IPS-NIHi7 (cell line): Measurements from ENCODE around the gene ERO1A.

Experiments used
- DNase-seq: peaks from one replicate; pipeline ENCODE4 v3.0.0; 2012; ENCODE audit warnings: mixed read lengths; ENCODE audit errors: extremely low spot score

Gene ERO1A

DNA sequence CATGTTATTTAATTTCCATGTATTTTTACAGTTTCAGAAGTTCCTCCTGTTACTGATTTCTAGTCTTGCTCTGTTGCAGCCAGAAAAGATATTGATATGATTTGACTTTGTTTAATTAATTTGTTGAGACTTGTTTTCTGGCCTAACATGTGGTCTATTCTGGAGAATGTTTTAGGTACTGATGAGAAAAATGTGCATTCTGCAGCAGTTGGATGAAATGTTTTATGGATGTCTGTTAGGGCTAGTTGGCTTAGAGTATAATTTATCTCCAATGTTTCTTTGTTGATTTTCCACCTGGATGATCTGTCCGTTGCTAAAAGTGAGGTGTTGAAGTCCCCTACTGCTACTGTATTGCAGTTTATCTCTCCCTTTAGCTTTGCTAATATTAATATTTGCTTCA, 88.3 kb downstream of the ERO1A start:
- no peak for DNase-seq

DNA sequence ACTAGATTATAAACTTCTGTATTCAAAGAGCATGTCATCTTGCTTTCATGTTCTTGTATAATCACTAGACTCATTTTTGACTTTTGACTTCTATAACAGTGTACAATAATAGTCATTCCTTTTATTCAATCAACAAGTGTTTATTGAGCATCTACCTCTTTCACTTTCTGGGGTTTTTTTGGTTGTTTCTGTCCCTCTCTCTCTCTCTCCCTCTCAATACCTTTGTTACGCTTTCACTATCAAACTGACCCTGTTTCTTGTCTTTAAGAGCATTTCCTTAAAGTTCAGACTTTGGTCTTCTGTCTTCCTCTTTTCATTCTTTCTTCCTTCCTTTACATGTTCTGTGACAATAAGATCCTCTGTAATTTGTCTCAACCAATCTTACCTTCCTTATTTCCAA, 93.2 kb downstream of the ERO1A start:
- no peak for DNase-seq

DNA sequence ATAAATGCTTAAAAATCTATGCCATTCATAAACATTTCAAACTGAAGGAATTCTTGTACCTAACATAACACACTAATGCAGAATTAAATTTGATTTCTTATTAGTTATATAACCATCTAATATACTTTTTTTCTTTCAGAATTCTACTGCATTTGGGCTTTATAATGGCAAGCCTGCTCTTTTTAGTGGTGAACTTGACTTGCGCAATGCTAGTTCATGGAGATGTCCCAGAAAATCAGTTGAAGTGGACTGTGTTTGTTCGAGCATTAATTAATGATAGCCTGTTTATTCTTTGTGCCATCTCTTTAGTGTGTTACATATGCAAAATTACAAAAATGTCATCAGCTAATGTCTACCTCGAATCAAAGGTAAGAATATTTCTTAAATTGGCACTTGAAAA, 95.4 kb downstream of the ERO1A start:
- no peak for DNase-seq

DNA sequence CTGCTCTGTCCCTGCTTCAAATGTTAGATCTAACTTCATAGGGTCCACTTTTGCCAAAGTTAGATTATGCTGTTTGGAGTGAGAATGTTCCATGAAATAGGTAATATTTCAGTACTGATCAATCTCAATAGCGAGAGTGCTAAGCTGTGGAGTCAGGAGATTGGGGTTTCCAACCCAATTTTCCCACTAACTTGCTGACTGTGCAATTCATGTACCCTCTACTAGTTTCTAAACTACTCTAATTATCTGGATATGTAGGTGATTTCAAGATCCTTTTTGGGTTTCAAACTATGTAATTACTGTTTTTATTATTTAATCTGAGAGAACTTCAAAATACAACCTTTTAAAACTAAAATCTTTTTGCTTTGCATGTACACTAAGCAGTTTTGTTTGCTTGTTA, 96.8 kb downstream of the ERO1A start:
- DNase-seq = no peak

DNA sequence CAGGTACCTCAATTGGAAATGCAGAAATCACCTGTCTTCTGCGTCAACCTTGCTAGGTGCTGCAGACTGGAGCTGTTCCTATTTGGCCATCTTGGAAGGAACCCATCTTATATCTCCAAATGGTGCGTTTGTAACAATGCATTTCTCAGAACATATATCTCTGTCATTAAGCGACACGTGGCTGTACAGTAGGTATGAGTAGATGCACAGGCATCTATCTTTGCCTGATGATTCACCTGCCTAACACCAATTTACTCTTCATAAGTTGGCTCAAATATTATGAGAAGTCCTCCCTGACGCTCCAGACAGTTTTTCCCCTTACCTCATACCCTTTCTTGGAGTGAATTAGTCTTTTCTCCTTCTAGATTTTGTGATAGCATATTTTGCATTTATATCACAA, 98.5 kb downstream of the ERO1A start:
- DNase-seq = no peak

DNA sequence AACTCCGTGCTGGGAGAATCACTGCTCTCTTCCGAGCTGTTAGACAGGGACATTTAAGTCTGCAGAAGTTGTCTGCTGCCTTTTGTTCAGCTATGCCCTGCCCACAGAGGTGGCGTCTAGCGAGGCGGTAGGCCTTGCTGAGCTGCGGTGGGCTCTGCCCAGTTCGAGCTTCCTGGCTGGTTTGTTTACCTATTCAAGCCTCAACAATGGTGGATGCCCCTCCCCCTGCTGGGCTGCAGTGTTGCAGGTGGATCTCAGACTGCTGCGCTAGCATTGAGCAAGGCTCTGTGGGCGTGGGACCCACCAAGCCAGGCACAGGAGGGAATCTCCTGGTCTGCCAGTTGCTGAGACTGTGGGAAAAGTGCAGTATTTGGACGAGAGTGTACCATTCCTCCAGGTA, 99.0 kb downstream of the ERO1A start:
- DNase-seq = no peak

DNA sequence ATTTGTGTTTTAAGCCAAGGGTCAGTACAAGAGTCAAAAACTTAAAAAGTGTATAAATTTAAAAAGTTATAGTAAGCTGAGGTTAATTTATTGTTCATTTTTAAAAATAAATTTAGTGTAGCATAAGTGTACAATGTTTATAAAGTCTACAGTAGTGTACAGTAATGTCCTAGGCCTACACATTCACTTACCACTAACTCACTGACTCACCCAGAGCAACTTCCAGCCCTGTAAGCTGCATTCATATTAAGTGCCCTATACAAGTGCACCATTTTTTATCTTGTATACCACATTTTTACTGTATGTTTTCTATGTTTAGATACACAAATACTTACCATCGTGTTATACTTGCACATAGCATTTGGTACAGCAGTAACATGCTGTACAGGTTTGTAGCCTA, 105.0 kb downstream of the ERO1A start:
- no peak for DNase-seq
